HG03064 (cell line): Measurements from ENCODE around the gene SERPINB8.

ENCODE experiments used
- ATAC-seq: cut with Tn5 transposase; IDR thresholded peaks from one replicate; pipeline ENCODE4 v1.9.1; 2021; ENCODE audit warnings: low read depth; ENCODE audit not compliant: unreplicated experiment

Gene SERPINB8

GRCh38 chr18:64002581-64002980 is 32.7 kb downstream of the SERPINB8 start:
- ATAC-seq = no peak

GRCh38 chr18:64009305-64009704 is 39.4 kb downstream of the SERPINB8 start:
- no peak for ATAC-seq

GRCh38 chr18:64011513-64011912 is 41.6 kb downstream of the SERPINB8 start:
- ATAC-seq = no peak

DNA sequence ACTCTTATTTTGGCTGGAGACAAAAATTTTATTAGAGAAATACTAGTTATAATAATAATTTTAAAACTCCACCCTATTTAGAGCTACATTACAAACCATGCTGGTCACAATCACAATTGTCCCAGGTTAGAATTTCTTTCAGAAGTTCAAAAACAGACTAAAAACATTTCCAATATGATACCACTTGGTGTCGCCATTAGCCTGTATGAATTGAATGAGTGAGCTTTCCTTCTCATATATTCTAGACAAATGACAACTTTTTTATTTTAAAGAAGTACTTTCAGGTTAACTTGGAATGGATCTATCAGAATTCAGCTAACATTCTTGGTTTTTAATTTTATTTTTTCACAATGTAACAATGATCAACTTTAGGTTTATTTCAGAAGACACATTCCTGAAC is 48.0 kb downstream of the SERPINB8 start:
- ATAC-seq = no peak

DNA sequence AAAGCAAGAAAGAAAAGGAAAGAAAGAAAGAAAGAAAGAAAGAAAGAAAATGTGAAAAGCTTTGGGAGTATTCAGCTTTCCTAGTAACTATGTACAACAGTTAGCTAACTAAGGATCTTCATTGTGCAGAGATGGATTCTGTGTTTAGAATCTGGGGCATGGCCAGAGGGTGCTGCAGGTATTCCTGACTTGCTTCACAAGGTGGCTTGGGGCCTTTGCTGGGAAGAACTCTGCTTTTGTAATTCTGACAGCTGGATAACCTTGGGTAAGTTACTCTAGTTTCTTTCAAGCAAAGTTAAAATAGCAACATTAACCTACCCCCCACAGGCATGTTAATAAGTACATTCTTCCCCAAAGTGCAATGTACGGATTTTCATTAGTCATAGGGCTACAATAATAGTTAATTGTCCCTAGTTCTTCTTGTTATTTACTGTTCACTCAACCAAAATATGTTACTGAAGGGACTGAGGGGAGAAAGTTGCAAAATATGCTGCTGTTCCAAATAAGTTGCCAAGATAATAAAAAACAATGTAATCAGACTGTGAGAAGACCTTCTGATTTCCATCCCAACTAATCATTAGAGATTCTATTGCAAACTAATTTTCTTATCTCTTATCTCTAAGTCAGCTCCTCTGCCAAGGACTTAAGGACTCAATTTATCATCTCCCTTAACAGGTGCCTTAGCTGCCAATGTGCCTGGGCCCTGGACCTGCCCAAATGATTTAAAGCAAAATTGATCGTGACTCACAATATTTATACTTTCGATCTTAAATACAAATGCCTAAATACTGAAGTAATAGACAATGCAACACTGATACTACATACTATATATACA is 50.3 kb downstream of the SERPINB8 start:
- ATAC-seq = no peak

GRCh38 chr18:64026350-64026749 is 56.5 kb downstream of the SERPINB8 start:
- no peak for ATAC-seq

DNA sequence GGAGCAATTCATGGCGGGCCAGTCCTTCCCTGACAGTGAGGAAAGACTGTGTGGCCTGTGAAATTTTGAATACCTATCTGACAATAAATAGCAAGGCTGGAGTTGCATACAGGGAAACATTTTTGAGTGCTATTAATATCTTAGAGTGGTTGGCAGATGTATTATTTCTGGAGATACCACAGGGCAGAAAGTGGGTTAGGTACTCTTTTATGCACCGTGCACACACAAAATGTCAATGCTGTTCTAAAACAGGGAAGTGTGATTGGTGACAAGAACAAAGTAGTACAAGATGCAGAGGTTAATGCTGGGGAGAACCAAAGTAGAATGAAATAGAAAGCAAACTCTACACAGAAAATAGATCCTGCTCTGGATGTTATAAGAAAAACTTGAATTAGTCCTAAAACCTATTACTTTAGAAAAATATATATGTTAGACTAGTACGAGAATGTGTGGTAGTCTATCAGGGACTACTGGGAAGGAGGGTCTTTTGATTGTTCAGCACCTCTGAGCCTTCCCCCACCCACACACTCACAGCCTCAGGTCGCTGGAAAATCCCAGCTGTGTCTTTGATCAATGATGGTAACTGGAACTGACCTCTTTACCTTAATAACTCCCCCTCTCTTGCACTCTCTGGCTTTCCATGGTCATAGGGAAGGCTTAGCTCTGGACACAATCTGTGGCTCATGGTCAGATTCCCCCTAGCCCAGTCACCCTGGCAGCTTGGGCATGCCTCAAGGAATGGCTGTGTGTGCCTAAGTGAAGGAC is 58.2 kb downstream of the SERPINB8 start:
- ATAC-seq = peak; percentile 69

- ATAC-seq = no peak
These were observed 59.2 kb downstream of the SERPINB8 start for GRCh38 chr18:64029096-64029495.

DNA sequence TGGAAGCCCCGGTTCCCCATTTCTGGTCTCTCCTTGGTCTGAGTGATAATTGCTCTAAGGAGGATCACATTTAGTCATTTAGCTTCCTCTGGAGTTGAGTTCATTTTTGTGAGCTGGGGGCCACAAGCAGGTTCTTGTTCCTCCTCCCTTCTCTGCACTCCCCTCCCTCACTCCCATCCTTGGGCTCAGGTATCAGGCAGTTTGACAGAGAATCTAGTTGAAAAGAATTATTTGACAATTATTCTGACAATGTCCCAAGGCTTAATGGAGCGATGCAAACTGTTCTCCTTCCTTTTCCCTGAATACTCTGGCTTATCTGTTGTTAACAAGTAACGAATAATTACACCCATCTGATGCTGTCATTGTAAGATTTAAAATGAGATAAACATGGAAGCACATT is 61.5 kb downstream of the SERPINB8 start:
- no peak for ATAC-seq

GRCh38 chr18:64032312-64032711 is 62.4 kb downstream of the SERPINB8 start:
- no peak for ATAC-seq

- ATAC-seq = peak; percentile 74
These were observed 68.0 kb downstream of the SERPINB8 start for GRCh38 chr18:64037812-64038414.
